T-cell (primary cell): Measurements from ENCODE around the gene HPS3. TPM values are rescaled to one million over a fixed set of nuclear protein-coding genes. Genes with fewer than 3 reads are reported as not detected.

Experiments
- ATAC-seq, 4 experiments: fragments of 200-7000 bp in 3 of 4; fragments of 150-1000 bp in 1 of 4; cut with Tn5 transposase; replicated peaks in 1 of 4; 1 replicate in 3 of 4; 2 replicates in 1 of 4; pipeline ENCODE4 v1.10.0; 2021; ENCODE audit warnings: moderate library complexity in 3 of 4, mild to moderate bottlenecking in 2 of 4, moderate number of reproducible peaks in 1 of 4
- CTCF ChIA-PET, 2 donors: fragments of 300-600 bp; sonication (Branson Sonifier 250); formaldehyde crosslinking; loops; one replicate each; lab custom pipeline; 2022; ENCODE audit warnings: antibody characterized with exemption in 2 of 2; lab: Charles Lee
- POLR2A ChIA-PET, 2 donors: fragments of 300-600 bp; sonication (Branson Sonifier 250); formaldehyde crosslinking; loops; one replicate each; lab custom pipeline; 2022; ENCODE audit warnings: antibody characterized with exemption in 2 of 2; lab: Charles Lee
- DNase-seq, 35 experiments: peaks; one replicate each; pipeline versions ENCODE4 v3.0.0 to v3.0.0-alpha.2; 2013 to 2023
- H3K27ac ChIP-seq: one replicate; pipeline ENCODE4 v1.5.1; 2013; ENCODE audit warnings: low read length
- H3K27me3 ChIP-seq, 2 experiments: replicated peaks in 1 of 2; 1 replicate in 1 of 2; 2 replicates in 1 of 2; pipeline versions ENCODE4 v1.6.1 to v1.7.0; 2013; ENCODE audit warnings: low read length in 1 of 2, mixed read lengths in 1 of 2; ENCODE audit not compliant: control insufficient read depth in 2 of 2, insufficient read depth in 2 of 2; ENCODE audit errors: extremely low read depth in 1 of 2
- H3K36me3 ChIP-seq, 2 donors: 1 replicate in 1 of 2; 2 replicates in 1 of 2; pipeline versions ENCODE4 v1.6.1 to v1.7.0; 2013; ENCODE audit warnings: low read length in 1 of 2; ENCODE audit not compliant: control insufficient read depth in 2 of 2, insufficient read depth in 1 of 2; ENCODE audit errors: extremely low read depth in 1 of 2
- H3K4me1 ChIP-seq, 2 experiments: 1 replicate in 1 of 2; 2 replicates in 1 of 2; pipeline versions ENCODE4 v1.6.1 to v1.7.0; 2013; ENCODE audit warnings: low read length in 2 of 2, mixed read lengths in 1 of 2; ENCODE audit not compliant: insufficient read depth in 2 of 2, control insufficient read depth in 1 of 2; ENCODE audit errors: extremely low read depth in 1 of 2
- H3K4me3 ChIP-seq, 2 donors: 1 replicate in 1 of 2; 2 replicates in 1 of 2; pipeline versions ENCODE4 v1.5.1 to v1.7.0; 2013; ENCODE audit warnings: mild to moderate bottlenecking in 2 of 2, low read length in 1 of 2, moderate library complexity in 1 of 2; ENCODE audit not compliant: control insufficient read depth in 1 of 2; ENCODE audit errors: extremely low read depth in 1 of 2
- H3K9me3 ChIP-seq: 2 replicates; pipeline ENCODE4 v1.7.0; 2013
- H3K27ac Mint-ChIP-seq, 2 donors: one replicate each; pipeline ENCODE4 v1.8.0; 2020 to 2021; ENCODE audit warnings: mild to moderate bottlenecking in 2 of 2, mixed read lengths in 2 of 2
- H3K27me3 Mint-ChIP-seq, 2 donors: one replicate each; pipeline ENCODE4 v1.8.0; 2021 to 2022; ENCODE audit warnings: mixed read lengths in 2 of 2
- H3K36me3 Mint-ChIP-seq: one replicate; pipeline ENCODE4 v1.8.0; 2021; ENCODE audit warnings: mixed read lengths
- H3K4me1 Mint-ChIP-seq, 3 donors: one replicate each; pipeline ENCODE4 v1.8.0; 2020 to 2022; ENCODE audit warnings: mixed read lengths in 3 of 3, mild to moderate bottlenecking in 1 of 3
- H3K4me3 Mint-ChIP-seq, 3 donors: one replicate each; pipeline ENCODE4 v1.8.0; 2020 to 2022; ENCODE audit warnings: mild to moderate bottlenecking in 3 of 3, mixed read lengths in 3 of 3, moderate library complexity in 3 of 3
- H3K9me3 Mint-ChIP-seq, 3 donors: one replicate each; pipeline ENCODE4 v1.8.0; 2020 to 2022; ENCODE audit warnings: mixed read lengths in 3 of 3
- WGBS: methylation state at CpG from one replicate; pipeline ENCODE4 v1.1.5; 2013; ENCODE audit warnings: missing lambda C conversion rate; ENCODE audit not compliant: insufficient coverage; 5-methylcytosine and 5-hydroxymethylcytosine counted together
- total RNA-seq, 35 experiments: library from RNA in 6 of 35; stranded (reverse) in 6 of 35; fragments of 120-200 nt in 1 of 35; gene quantifications; one replicate each; pipeline versions ENCODE4 v1.2.1 to v1.2.4 and lab custom pipeline; 2013 to 2026

The HPS3 gene
- total RNA-seq, 5 donors from 2014 or later (not counting 1 experiment from before 2014, with no cell fraction given): 18.6 to 28.4 (median 21.5) TPM

DNA sequence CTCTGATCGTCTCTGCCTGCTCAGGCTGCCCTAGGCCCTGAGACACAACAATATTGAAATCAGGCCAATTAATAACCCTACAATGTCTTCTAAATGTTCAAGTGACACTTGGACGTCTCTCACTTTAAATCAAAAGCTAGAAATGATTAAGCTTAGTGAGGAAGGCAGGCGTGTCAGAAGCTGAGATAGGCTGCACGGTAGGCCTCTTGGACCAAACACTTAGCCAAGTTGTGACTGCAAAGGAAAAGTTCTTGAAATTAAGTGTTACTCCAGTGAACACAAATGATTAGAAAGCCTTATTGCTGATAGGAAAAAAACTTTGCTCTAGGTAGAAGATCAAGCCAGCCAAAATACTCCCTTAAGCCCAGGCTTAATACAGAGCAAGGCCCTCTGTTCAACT lies 2.2 kb downstream of the HPS3 start:
- H3K36me3 Mint-ChIP-seq: peaks cover 9% of the 10 kb centered on the region
- peaks cover 56 to 67% (median 60%) of the 10 kb centered on the region in 3 donors for H3K4me1 Mint-ChIP-seq
- DNase-seq: no peak
- POLR2A ChIA-PET: interaction anchor here in 1 of 2 donors (0.7 kb wide), 1 partner anchor 79 kb away, joined by 3 read pairs; no protein-coding TSS in a partner anchor
- peak overlapping the region; percentile 16 for H3K27ac ChIP-seq
- H3K9me3 ChIP-seq: no peaks in the 10 kb centered on the region
- CTCF ChIA-PET: interaction anchor here (0.6 to 1.2 kb wide), 4 partner anchors 11 to 181 kb away, joined by 3 to 6 read pairs (median 3); no protein-coding TSS in a partner anchor
- H3K4me3 ChIP-seq: no peak overlapping the region
- H3K4me1 ChIP-seq: peaks cover 15 to 17% of the 10 kb centered on the region in 2 experiments
- H3K27me3 Mint-ChIP-seq: no peaks in the 10 kb centered on the region
- H3K9me3 Mint-ChIP-seq: no peaks in the 10 kb centered on the region
- no peaks in the 10 kb centered on the region for H3K27me3 ChIP-seq
- 60% methylated on average over 2 of the region's 4 CpGs for WGBS
- no peak for ATAC-seq
- H3K27ac Mint-ChIP-seq: peak overlapping the region; percentile 55 to 58
- H3K36me3 ChIP-seq: no peaks in the 10 kb centered on the region
- H3K4me3 Mint-ChIP-seq: peak overlapping the region; percentile 90 to 99 (median 96)

DNA sequence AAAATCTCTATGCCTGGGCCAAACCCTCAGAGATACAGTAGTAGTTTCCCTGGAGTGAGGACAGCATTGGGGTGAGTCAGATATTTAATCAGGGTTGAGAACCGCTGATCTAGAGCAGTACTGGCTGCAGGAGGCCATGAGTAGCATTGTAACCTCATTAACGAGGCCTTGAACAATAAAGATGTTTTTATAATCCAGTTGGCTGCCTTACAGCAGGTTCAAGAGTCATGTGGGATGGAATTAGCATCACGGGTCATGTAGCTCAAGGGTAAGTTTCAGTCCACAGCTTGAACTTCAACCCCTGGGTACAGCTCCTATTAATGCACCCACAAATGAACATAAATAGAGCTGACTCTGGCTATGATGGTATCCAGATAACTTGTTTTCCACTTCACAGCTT lies 5.1 kb downstream of the HPS3 start:
- Mint-ChIP-seq H3K4me3 (no peak overlapping the region), H3K9me3 (no peaks in the 10 kb centered on the region), H3K36me3 (peaks cover 9% of the 10 kb centered on the region), H3K27ac (no peak overlapping the region), H3K27me3 (no peaks in the 10 kb centered on the region), H3K4me1 (peaks cover 58 to 59% (median 58%) of the 10 kb centered on the region in 3 donors)
- Histone ChIP-seq H3K9me3 (no peaks in the 10 kb centered on the region), H3K36me3 (no peaks in the 10 kb centered on the region), H3K4me3 (no peak overlapping the region), H3K27ac (no peak overlapping the region), H3K4me1 (peaks cover 10 to 11% of the 10 kb centered on the region in 2 experiments), H3K27me3 (no peaks in the 10 kb centered on the region)
- ChIA-PET POLR2A (no interaction called here), CTCF (interaction anchor here in 1 of 2 donors (1.5 kb wide), 2 partner anchors 13 to 14 kb away, joined by 4 to 6 read pairs; no protein-coding TSS in a partner anchor)
- WGBS: 100% methylated on average over 1 of the region's 3 CpGs
- ATAC-seq (no peak), DNase-seq (no peak)

DNA sequence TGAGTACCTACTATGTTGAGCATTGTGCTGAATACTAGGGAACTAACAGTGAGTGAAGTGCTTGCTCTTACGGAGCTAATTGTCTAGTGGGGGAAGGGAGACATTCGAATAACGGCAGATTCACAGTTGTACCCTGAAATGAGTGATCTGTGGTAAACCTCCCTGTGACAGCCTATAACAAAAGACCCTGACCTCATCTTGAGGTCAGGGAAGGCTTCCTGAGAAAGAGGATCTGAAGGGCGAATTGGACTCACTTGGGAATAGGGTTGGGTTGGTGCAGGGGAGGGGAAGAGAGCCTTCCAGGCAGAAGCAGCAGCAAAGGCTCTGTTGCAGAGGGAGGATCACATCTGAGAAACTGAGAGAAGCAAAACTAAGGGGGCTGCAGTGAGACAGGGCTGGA lies 13.2 kb downstream of the HPS3 start:
- H3K27me3 Mint-ChIP-seq: no peaks in the 10 kb centered on the region
- H3K27me3 ChIP-seq: no peaks in the 10 kb centered on the region
- peaks cover 9 to 15% of the 10 kb centered on the region in 2 experiments for H3K4me1 ChIP-seq
- no peak overlapping the region for H3K27ac Mint-ChIP-seq
- CTCF ChIA-PET: no interaction called here
- ATAC-seq: no peak
- H3K27ac ChIP-seq: no peak overlapping the region
- peaks cover 29% of the 10 kb centered on the region for H3K36me3 Mint-ChIP-seq
- DNase-seq: no peak
- H3K4me1 Mint-ChIP-seq: peaks cover 12 to 24% (median 23%) of the 10 kb centered on the region in 3 donors
- 100% methylated on average over 1 of the region's 4 CpGs for WGBS
- H3K36me3 ChIP-seq: peaks cover 5 to 27% of the 10 kb centered on the region in 2 donors
- POLR2A ChIA-PET: no interaction called here
- no peaks in the 10 kb centered on the region for H3K9me3 ChIP-seq
- no peaks in the 10 kb centered on the region for H3K9me3 Mint-ChIP-seq
- H3K4me3 Mint-ChIP-seq: no peak overlapping the region
- no peak overlapping the region for H3K4me3 ChIP-seq

DNA sequence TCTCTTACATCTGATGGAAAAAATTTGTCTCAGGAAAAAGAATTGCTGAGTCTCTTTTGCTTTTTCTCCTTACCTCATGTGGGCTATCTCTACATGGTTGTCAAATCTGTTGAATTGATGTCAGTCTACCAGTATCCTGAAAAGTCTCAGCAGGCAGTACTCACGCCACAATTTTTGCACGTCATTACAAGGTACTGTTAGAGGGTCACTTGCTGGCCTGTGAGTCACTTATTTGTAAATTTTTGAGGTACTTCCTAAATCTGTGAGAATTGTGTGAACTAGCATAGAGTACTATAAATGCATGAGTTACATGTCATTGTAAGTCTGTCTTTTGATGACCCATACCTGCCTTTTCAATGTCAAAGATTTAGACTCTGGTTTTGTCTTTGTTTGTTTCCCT lies 15.9 kb downstream of the HPS3 start:
- Histone ChIP-seq H3K27ac (peak overlapping the region; percentile 56), H3K27me3 (no peaks in the 10 kb centered on the region), H3K4me1 (peaks cover 9 to 15% of the 10 kb centered on the region in 2 experiments), H3K4me3 (no peak overlapping the region), H3K36me3 (peaks cover 5 to 38% of the 10 kb centered on the region in 2 donors), H3K9me3 (no peaks in the 10 kb centered on the region)
- peak overlapping the region in 1 of 3 donors; percentile 2 for H3K4me3 Mint-ChIP-seq
- H3K36me3 Mint-ChIP-seq: peaks cover 40% of the 10 kb centered on the region
- POLR2A ChIA-PET: interaction anchor here in 1 of 2 donors (1.0 kb wide), 1 partner anchor 15 kb away, joined by 3 read pairs; no protein-coding TSS in a partner anchor
- H3K27me3 Mint-ChIP-seq: no peaks in the 10 kb centered on the region
- DNase-seq (peak in 1 of 35 experiments; percentile 8), ATAC-seq (no peak)
- no peaks in the 10 kb centered on the region for H3K9me3 Mint-ChIP-seq
- no peak overlapping the region for H3K27ac Mint-ChIP-seq
- WGBS: 100% methylated on average over 2 of the region's 2 CpGs
- H3K4me1 Mint-ChIP-seq: peaks cover 9 to 15% (median 12%) of the 10 kb centered on the region in 3 donors
- CTCF ChIA-PET: interaction anchor here (0.5 to 1.1 kb wide), 4 partner anchors 15 to 132 kb away, joined by 3 to 4 read pairs (median 4); partner anchors contain the start of gene HPS3 (in 1 of the 2)

DNA sequence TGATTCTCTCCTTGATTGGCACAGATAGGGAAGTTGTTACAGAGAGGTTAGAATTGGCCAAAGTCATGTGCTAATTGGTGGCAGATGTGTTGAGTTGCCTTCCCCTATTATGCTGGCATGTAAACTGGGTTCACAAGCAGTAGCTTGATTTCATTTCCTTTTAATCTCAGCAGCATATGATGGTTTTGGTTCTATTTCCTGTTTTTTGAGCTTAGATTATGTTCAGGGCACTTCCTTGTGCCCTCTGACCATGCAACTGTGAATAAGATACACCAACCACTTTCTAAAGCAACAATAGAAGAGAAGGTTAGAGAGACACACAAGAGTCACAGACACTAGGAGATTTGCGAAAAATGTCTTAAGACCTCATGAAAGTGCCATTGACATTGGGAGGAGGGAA lies 16.5 kb downstream of the HPS3 start:
- Histone ChIP-seq H3K27me3 (no peaks in the 10 kb centered on the region), H3K9me3 (no peaks in the 10 kb centered on the region), H3K27ac (peak overlapping the region; percentile 56), H3K36me3 (peaks cover 5 to 41% of the 10 kb centered on the region in 2 donors), H3K4me1 (peaks cover 9 to 15% of the 10 kb centered on the region in 2 experiments), H3K4me3 (no peak overlapping the region)
- no CpG with 5 or more reads among the region's 1 CpG for WGBS
- POLR2A ChIA-PET: interaction anchor here in 1 of 2 donors (1.0 kb wide), 1 partner anchor 16 kb away, joined by 3 read pairs; no protein-coding TSS in a partner anchor
- peak; percentile 43 to 89 (median 70) for ATAC-seq
- Mint-ChIP-seq H3K36me3 (peaks cover 43% of the 10 kb centered on the region), H3K4me1 (peaks cover 9 to 17% (median 12%) of the 10 kb centered on the region in 3 donors), H3K4me3 (no peak overlapping the region), H3K9me3 (no peaks in the 10 kb centered on the region), H3K27me3 (no peaks in the 10 kb centered on the region), H3K27ac (no peak overlapping the region)
- CTCF ChIA-PET: interaction anchor here (0.5 to 1.1 kb wide), 4 partner anchors 15 to 131 kb away, joined by 3 to 4 read pairs (median 4); partner anchors contain the start of gene HPS3 (in 1 of the 2)
- DNase-seq: peak in 2 of 35 experiments; percentile 5 to 7

DNA sequence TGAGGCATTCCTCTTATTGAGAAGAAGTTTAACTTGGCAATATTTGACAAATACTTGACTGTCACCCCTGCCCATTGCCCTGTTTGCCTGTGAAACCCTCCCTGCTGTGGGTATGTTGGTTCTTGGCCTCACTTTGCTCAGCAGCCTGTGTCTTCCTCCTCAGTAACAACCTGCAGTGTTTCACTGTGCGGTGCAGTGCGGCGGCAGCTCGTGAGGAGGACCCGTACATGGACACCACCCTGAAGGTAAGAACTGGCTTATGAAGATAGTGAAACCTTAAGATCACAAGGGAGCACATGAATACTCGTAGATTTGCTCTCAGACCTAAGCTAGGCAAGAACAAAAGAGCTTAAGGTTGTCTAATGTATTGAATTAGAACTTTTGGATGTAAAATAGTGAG lies 21.0 kb downstream of the HPS3 start:
- Histone ChIP-seq H3K36me3 (peaks cover 0 to 38% of the 10 kb centered on the region in 2 donors), H3K9me3 (no peaks in the 10 kb centered on the region), H3K4me3 (no peak overlapping the region), H3K4me1 (peaks cover 12 to 14% of the 10 kb centered on the region in 2 experiments), H3K27me3 (no peaks in the 10 kb centered on the region), H3K27ac (no peak overlapping the region)
- peaks cover 43% of the 10 kb centered on the region for H3K36me3 Mint-ChIP-seq
- ATAC-seq (no peak), DNase-seq (no peak)
- WGBS: 100% methylated on average over 5 of the region's 6 CpGs
- H3K27me3 Mint-ChIP-seq: no peaks in the 10 kb centered on the region
- no peaks in the 10 kb centered on the region for H3K9me3 Mint-ChIP-seq
- H3K4me3 Mint-ChIP-seq: no peak overlapping the region
- ChIA-PET POLR2A (no interaction called here), CTCF (interaction anchor here in 1 of 2 donors (1.5 kb wide), 1 partner anchor 30 kb away, joined by 5 read pairs; no protein-coding TSS in a partner anchor)
- H3K27ac Mint-ChIP-seq: no peak overlapping the region
- peaks cover 5 to 20% (median 11%) of the 10 kb centered on the region in 3 donors for H3K4me1 Mint-ChIP-seq
